DND-41 (cell line): Measurements from ENCODE around the gene MAML3.

Source experiments
- ATAC-seq: fragments of 200-7000 bp; cut with Tn5 transposase; 3 replicates; pipeline ENCODE4 v1.9.1; 2021; ENCODE audit warnings: low read depth; ENCODE audit not compliant: insufficient read depth
- DNase-seq: peaks from one replicate; pipeline ENCODE4 v3.0.0-alpha.2; 2020
- H2AFZ ChIP-seq: 2 replicates; pipeline ENCODE4 v1.6.0; 2012; ENCODE audit warnings: low read depth, low read length
- H3K27ac ChIP-seq: 2 replicates; pipeline ENCODE4 v1.5.1; 2012; ENCODE audit warnings: low read length, inconsistent platforms
- H3K27me3 ChIP-seq: fragments of 200-600 bp; sonication (generic); 2 replicates; pipeline ENCODE4 v1.6.0; 2012; ENCODE audit warnings: low read length, mild to moderate bottlenecking, inconsistent platforms; ENCODE audit not compliant: insufficient read depth, poor library complexity
- H3K36me3 ChIP-seq: 2 replicates; pipeline ENCODE4 v1.5.1; 2012; ENCODE audit warnings: low read length, inconsistent platforms; ENCODE audit not compliant: insufficient read depth
- H3K4me1 ChIP-seq: 2 replicates; pipeline ENCODE4 v1.5.1; 2012; ENCODE audit warnings: mild to moderate bottlenecking, low read length; ENCODE audit not compliant: insufficient read depth
- H3K4me2 ChIP-seq: 2 replicates; pipeline ENCODE4 v1.6.0; 2012; ENCODE audit warnings: mild to moderate bottlenecking, moderate library complexity, low read length, inconsistent platforms; ENCODE audit not compliant: insufficient read depth
- H3K4me3 ChIP-seq, 2 experiments: fragments of 200-600 bp in 1 of 2; shearing (Covaris generic) in 1 of 2; 2 replicates each; pipeline ENCODE4 v1.5.1; 2012 to 2016; ENCODE audit warnings: inconsistent platforms in 2 of 2, low read length in 2 of 2, mild to moderate bottlenecking in 2 of 2, low read depth in 1 of 2, moderate library complexity in 1 of 2
- H3K79me2 ChIP-seq: 2 replicates; pipeline ENCODE4 v1.6.0; 2012; ENCODE audit warnings: low read length, inconsistent platforms; ENCODE audit not compliant: insufficient read depth
- H3K9ac ChIP-seq: 2 replicates; pipeline ENCODE4 v1.6.0; 2012; ENCODE audit warnings: low read depth, mild to moderate bottlenecking, inconsistent platforms, low read length, moderate library complexity
- H3K9me3 ChIP-seq: 2 replicates; pipeline ENCODE4 v1.5.1; 2012; ENCODE audit warnings: low read length, moderate library complexity, mild to moderate bottlenecking, inconsistent platforms; ENCODE audit not compliant: insufficient read depth, severe bottlenecking
- H4K20me1 ChIP-seq: 2 replicates; pipeline ENCODE4 v1.6.0; 2012; ENCODE audit warnings: low read length; ENCODE audit not compliant: insufficient read depth
- EZH2 ChIP-seq: IDR thresholded peaks from 3 replicates; pipeline ENCODE4 v1.6.1; 2012; ENCODE audit warnings: borderline replicate concordance, low read depth, mild to moderate bottlenecking, moderate library complexity, low read length, inconsistent platforms; ENCODE audit not compliant: severe bottlenecking
- TF ChIP-seq, protein P1 (sequence below): IDR thresholded peaks from 2 replicates; pipeline ENCODE4 v1.5.1; 2012; ENCODE audit warnings: borderline replicate concordance, low read length, moderate library complexity, mild to moderate bottlenecking; ENCODE audit not compliant: poor library complexity, severe bottlenecking; ENCODE audit errors: extremely low read depth

MAML3 gene

DNA sequence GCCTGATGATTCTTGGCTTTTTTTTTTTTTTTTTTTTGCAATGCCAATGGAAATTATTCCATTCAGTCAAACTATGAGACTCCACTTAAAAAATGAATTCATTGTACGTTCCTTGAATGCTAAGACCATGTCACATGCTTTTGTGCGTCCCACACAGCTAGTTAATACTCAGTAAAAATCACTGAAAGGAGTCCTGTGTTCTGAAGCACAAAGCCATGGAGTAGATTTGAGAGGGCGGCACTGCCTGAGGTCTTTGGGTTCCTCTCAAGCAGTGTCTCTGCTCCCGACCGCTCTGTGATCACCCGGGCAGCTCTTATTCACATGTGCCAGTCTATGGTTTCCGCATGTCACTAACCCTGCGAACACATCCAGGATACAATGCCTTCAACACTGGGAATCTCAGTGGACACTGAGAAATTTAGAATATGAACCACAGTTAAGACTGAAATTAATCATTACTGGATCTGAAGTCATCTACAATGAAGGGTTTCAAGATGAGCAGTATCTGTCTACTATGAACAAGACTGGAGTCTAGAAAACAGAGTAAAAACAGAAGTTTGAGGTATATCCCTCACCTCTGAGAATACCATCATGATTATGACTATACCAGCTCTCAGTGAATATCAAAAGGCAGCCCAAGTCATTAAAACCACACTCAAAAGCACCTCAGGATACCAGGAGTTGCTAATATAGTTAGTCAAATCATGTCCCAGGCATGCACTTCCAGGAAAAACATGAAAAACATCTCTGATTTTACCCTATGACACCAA is 295.4 kb downstream of the MAML3 start:
- H3K36me3 ChIP-seq: no peaks in the 10 kb centered on the region
- no peak overlapping the region for H3K4me3 ChIP-seq
- DNase-seq (no peak), ATAC-seq (no peak)
- H3K79me2 ChIP-seq: no peaks in the 10 kb centered on the region; the same call in 1 of the 2 replicates
- no peak overlapping the region for H3K4me2 ChIP-seq
- TF ChIP-seq, protein P1, sequence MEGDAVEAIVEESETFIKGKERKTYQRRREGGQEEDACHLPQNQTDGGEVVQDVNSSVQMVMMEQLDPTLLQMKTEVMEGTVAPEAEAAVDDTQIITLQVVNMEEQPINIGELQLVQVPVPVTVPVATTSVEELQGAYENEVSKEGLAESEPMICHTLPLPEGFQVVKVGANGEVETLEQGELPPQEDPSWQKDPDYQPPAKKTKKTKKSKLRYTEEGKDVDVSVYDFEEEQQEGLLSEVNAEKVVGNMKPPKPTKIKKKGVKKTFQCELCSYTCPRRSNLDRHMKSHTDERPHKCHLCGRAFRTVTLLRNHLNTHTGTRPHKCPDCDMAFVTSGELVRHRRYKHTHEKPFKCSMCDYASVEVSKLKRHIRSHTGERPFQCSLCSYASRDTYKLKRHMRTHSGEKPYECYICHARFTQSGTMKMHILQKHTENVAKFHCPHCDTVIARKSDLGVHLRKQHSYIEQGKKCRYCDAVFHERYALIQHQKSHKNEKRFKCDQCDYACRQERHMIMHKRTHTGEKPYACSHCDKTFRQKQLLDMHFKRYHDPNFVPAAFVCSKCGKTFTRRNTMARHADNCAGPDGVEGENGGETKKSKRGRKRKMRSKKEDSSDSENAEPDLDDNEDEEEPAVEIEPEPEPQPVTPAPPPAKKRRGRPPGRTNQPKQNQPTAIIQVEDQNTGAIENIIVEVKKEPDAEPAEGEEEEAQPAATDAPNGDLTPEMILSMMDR: no peak
- TF ChIP-seq EZH2: no peak
- H3K9me3 ChIP-seq: no peaks in the 10 kb centered on the region
- no peaks in the 10 kb centered on the region for H3K27me3 ChIP-seq
- no peak overlapping the region for H2AFZ ChIP-seq
- peak overlapping the region; percentile 16; the same call in 1 of the 2 replicates for H3K27ac ChIP-seq
- no peaks in the 10 kb centered on the region for H4K20me1 ChIP-seq
- no peak overlapping the region for H3K9ac ChIP-seq
- H3K4me1 ChIP-seq: peaks cover 33% of the 10 kb centered on the region

DNA sequence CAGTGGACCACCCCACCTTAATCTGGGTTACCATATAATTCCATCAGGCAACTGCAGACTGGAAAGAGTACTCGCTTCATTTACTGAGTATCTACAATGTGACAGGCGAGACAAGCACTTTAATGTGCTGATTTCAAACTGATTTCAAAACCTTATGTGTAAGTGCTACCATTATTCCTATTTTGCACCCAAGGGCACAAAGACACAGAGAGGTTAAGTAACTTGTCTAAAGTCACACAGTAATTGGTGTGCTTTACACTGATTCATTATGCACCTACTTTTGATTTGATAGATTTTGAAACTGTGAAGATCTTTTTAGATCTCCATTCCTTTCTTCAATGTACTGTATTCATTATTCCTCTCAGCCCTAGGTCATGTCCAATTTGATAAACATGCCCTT is 296.0 kb downstream of the MAML3 start:
- H3K4me2 ChIP-seq: 0 out of 2 replicates have a peak overlapping the region, but pooled peaks have one; percentile 44
- no peak for DNase-seq
- H3K27me3 ChIP-seq: no peaks in the 10 kb centered on the region

DNA sequence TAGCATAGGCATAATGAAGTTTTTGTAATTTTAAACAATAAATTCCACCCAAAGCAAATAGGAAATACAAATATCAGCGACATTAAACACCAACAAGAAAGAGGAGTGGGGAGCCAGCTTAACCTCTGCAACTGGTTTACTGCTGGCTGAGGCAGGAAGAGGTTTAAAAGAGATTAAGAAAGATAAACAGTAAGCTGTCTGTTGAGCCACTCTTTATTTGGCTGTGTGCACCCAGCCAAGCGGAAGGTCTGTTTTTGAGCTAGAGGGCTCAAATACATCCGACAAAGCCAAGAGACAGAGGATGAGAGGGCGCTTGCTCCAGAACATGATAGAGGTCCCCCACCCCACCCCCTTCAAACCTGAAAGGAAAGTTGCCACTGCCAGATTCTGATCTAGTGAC is 297.0 kb downstream of the MAML3 start:
- TF ChIP-seq EZH2: no peak
- TF ChIP-seq, protein P1: no peak
- H3K9me3 ChIP-seq: no peaks in the 10 kb centered on the region
- no peaks in the 10 kb centered on the region for H3K27me3 ChIP-seq
- DNase-seq (peak; percentile 80), ATAC-seq (peak; percentile 98)
- no peak overlapping the region for H2AFZ ChIP-seq
- H3K27ac ChIP-seq: peak overlapping the region; percentile 75
- H3K4me1 ChIP-seq: peaks cover 33% of the 10 kb centered on the region
- no peaks in the 10 kb centered on the region for H3K36me3 ChIP-seq
- no peaks in the 10 kb centered on the region for H4K20me1 ChIP-seq
- H3K9ac ChIP-seq: peak overlapping the region; percentile 24; the same call in 1 of the 2 replicates
- no peak overlapping the region for H3K4me3 ChIP-seq
- peak overlapping the region; percentile 44 for H3K4me2 ChIP-seq
- no peaks in the 10 kb centered on the region; the same call in 1 of the 2 replicates for H3K79me2 ChIP-seq

More for the DNA sequence above, 296.0 kb downstream of the MAML3 start:
- peak overlapping the region; percentile 48 for H3K27ac ChIP-seq
- ATAC-seq: no peak
- TF ChIP-seq, protein P1: no peak
- TF ChIP-seq EZH2: no peak
- no peaks in the 10 kb centered on the region for H3K36me3 ChIP-seq
- no peaks in the 10 kb centered on the region for H4K20me1 ChIP-seq
- no peak overlapping the region for H3K9ac ChIP-seq
- peaks cover 33% of the 10 kb centered on the region for H3K4me1 ChIP-seq
- H3K79me2 ChIP-seq: no peaks in the 10 kb centered on the region; the same call in 1 of the 2 replicates
- H3K9me3 ChIP-seq: no peaks in the 10 kb centered on the region
- H3K4me3 ChIP-seq: no peak overlapping the region
- H2AFZ ChIP-seq: no peak overlapping the region
